Thyroid gland (tissue), 4 donors: ENCODE measurements around the gene CEP85. TPM values are rescaled to one million over a fixed set of nuclear protein-coding genes. Genes with fewer than 3 reads are reported as not detected.

ENCODE experiments used
- DNase-seq, 2 donors: peaks; one replicate each; pipeline ENCODE4 v3.0.0-alpha.2; 2019
- H3K27ac ChIP-seq, 3 donors: fragments of 200-600 bp; sonication (generic); 1 replicate in 2 of 3; 2 replicates in 1 of 3; pipeline ENCODE4 v1.5.1; 2016 to 2019; ENCODE audit warnings: mild to moderate bottlenecking in 1 of 3, moderate library complexity in 1 of 3
- H3K27me3 ChIP-seq: fragments of 200-600 bp; sonication (generic); one replicate; pipeline ENCODE4 v1.5.1; 2019
- H3K36me3 ChIP-seq, 2 donors: fragments of 200-600 bp; sonication (generic); one replicate each; pipeline ENCODE4 v1.5.1; 2016 to 2019
- H3K4me1 ChIP-seq, 2 donors: fragments of 200-600 bp; sonication (generic); one replicate each; pipeline ENCODE4 v1.5.1; 2017 to 2019
- H3K4me3 ChIP-seq, 3 donors: fragments of 200-600 bp; sonication (generic); replicated peaks in 1 of 3; 1 replicate in 2 of 3; 2 replicates in 1 of 3; pipeline ENCODE4 v1.5.1; 2016; ENCODE audit warnings: mild to moderate bottlenecking in 1 of 3
- H3K9me3 ChIP-seq: fragments of 200-600 bp; sonication (generic); one replicate; pipeline ENCODE4 v1.5.1; 2017
- POLR2A ChIP-seq, 2 donors: fragments of 450-650 bp; IDR thresholded peaks; one replicate each; pipeline ENCODE4 v1.6.1; 2017; ENCODE audit warnings: antibody characterized with exemption in 2 of 2, mild to moderate bottlenecking in 2 of 2, moderate library complexity in 1 of 2
- WGBS, 2 donors: methylation state at CpG; one replicate each; pipeline ENCODE4 v1.1.5; 2017; 5-methylcytosine and 5-hydroxymethylcytosine counted together
- intact Hi-C: fragments of 100-400 bp; cut with DNase I; formaldehyde crosslinking; loops from one replicate; pipeline ENCODE4 v1.15.1; 2023
- total RNA-seq, 4 donors: library from RNA; depleted of rRNA; stranded (reverse); fragments of >200 nt; gene quantifications; one replicate each; pipeline ENCODE4 v1.2.3, GENCODE V29; 2016
- TF ChIP-seq, protein P1 (sequence below), 6 experiments: fragments of 200-600 bp in 3 of 6; fragments of 450-650 bp in 3 of 6; sonication (generic) in 3 of 6; IDR thresholded peaks; one replicate each; pipeline ENCODE4 v1.5.1; 2016 to 2019; ENCODE audit warnings: antibody characterized with exemption in 6 of 6, mild to moderate bottlenecking in 2 of 6, inconsistent platforms in 1 of 6, moderate library complexity in 1 of 6

Gene CEP85
- total RNA-seq, 4 donors from 2014 or later, result 16.0 to 27.0 (median 17.0) TPM

DNA sequence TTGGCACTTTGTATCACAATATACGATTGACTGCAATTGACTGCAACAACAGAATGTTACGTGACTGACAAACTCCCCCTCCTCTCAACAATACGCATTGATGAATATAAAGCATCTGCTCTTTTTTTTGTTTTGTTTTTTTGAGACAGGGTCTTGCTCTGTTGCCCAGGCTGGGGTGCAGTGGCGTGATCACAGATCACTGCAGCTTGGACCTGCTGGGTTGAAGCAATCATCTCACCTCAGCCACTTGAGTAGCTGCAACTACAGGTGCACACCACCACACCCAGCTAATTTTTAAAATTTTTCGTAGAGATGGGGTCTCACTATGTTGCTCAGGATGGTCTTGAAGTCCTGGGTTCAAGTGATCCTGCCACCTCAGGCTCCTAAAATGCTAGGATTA is 21.3 kb upstream of the CEP85 start:
- Histone ChIP-seq H3K9me3 (no peaks in the 10 kb centered on the region), H3K27ac (no peak overlapping the region), H3K27me3 (no peaks in the 10 kb centered on the region), H3K4me1 (peaks cover 3 to 10% of the 10 kb centered on the region in 2 donors), H3K4me3 (no peak overlapping the region), H3K36me3 (no peaks in the 10 kb centered on the region)
- TF ChIP-seq POLR2A (IDR thresholded peaks at IDR 0.05), result no peak
- TF ChIP-seq, protein P1, sequence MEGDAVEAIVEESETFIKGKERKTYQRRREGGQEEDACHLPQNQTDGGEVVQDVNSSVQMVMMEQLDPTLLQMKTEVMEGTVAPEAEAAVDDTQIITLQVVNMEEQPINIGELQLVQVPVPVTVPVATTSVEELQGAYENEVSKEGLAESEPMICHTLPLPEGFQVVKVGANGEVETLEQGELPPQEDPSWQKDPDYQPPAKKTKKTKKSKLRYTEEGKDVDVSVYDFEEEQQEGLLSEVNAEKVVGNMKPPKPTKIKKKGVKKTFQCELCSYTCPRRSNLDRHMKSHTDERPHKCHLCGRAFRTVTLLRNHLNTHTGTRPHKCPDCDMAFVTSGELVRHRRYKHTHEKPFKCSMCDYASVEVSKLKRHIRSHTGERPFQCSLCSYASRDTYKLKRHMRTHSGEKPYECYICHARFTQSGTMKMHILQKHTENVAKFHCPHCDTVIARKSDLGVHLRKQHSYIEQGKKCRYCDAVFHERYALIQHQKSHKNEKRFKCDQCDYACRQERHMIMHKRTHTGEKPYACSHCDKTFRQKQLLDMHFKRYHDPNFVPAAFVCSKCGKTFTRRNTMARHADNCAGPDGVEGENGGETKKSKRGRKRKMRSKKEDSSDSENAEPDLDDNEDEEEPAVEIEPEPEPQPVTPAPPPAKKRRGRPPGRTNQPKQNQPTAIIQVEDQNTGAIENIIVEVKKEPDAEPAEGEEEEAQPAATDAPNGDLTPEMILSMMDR (IDR thresholded peaks at IDR 0.05), result no peak
- no peak for DNase-seq
- WGBS, 2 donors, result 91 to 92% methylated on average over 5 of the region's 5 CpGs
- intact Hi-C loops, result no loop called here

DNA sequence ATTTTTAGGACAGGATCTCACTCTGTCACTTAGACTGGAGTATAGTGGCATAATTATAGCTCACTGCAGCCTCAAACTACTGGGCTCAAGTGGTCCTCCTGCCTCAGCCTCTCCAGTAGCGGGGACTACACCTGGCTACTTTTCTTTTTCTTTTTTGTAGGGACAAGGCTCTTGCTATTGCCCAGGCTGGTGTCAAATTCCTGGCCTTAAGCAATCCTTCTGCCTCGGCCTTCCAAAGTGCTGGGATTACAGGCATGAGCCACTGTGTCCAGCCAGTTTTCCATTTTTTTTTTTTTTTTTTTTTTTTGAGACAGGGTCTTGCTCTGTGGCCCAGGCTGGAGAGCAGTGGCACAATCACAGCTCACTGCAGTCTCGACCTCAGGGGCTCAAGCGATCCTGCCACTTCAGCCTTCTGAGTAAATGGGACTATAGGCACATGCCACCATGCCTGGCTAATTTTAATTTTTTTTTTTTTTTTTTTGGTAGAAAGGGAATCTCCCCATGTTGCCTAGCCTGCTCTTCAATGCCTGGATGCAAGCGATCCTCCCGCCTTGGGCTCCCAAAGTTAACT is 20.6 kb upstream of the CEP85 start:
- peak in 1 of 2 donors; percentile 8 for DNase-seq
- no peak for TF ChIP-seq POLR2A (IDR thresholded peaks at IDR 0.05)
- TF ChIP-seq, protein P1 (IDR thresholded peaks at IDR 0.05), result no peak
- 84 to 85% methylated on average over 6 of the region's 6 CpGs for WGBS, 2 donors
- H3K27ac ChIP-seq, result no peak overlapping the region
- no peaks in the 10 kb centered on the region for H3K27me3 ChIP-seq
- no peaks in the 10 kb centered on the region for H3K36me3 ChIP-seq
- no peak overlapping the region for H3K4me3 ChIP-seq
- intact Hi-C loops, result no loop called here
- H3K9me3 ChIP-seq, result no peaks in the 10 kb centered on the region
- peaks cover 5 to 10% of the 10 kb centered on the region in 2 donors for H3K4me1 ChIP-seq

DNA sequence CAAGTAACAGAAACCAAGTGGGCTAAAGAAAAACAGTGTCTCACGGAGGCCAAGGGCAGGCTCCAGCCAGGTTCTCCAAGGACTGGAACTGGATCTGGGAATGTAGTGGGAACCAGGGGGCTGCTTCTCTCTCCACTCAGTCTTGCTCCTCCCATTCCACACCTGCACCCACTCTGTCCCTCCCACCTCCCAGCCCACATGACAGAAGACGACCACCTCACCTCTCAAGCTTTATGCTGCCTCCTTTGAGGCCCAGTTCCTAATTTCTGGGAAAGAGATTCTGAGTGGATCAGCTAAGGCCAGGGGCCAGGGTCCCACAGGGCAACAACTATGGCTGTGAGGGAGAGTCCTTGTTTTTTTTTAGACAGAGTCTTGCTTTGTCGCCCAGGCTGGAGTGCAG is 18.8 kb upstream of the CEP85 start:
- peaks cover 12 to 16% of the 10 kb centered on the region in 2 donors for H3K4me1 ChIP-seq

DNA sequence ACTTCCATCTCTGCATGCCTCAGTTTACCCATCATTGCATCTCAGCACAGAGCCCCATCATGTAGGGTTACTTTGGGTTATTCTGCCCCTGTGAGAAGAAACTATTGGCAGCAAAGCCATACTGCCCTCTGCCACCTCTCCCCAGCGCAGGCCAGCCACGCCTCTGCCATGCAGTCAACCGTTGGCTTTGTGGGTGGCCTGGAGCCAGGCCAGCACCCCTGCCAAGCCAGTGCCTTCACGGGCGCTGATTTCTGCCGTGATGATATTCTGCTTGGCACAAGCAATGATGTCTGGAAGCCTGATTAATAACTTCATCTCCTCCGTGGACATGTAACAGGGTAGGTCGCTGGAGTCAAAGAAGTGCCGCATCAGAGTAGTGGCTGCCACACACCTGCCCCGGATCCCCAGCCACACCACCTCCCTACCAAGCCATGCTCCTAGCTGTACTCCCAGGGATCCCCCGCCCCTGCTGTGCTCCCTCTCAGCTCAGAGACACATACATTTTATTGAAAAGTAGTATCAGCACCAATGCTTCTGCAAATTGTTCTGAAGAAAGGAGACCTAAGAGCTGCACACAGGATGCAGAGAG is 15.0 kb upstream of the CEP85 start:
- no peak overlapping the region for H3K4me3 ChIP-seq
- DNase-seq, result peak; percentile 96 to 97
- no peak for TF ChIP-seq POLR2A (IDR thresholded peaks at IDR 0.05)
- TF ChIP-seq, protein P1 (IDR thresholded peaks at IDR 0.05), result no peak
- no peaks in the 10 kb centered on the region for H3K27me3 ChIP-seq
- H3K36me3 ChIP-seq, result no peaks in the 10 kb centered on the region
- WGBS, 2 donors, result 10 to 36% methylated on average over 6 to 10 of the region's 11 CpGs
- peaks cover 12 to 24% of the 10 kb centered on the region in 2 donors for H3K4me1 ChIP-seq
- no peaks in the 10 kb centered on the region for H3K9me3 ChIP-seq
- peak overlapping the region; percentile 7 to 27 (median 23) for H3K27ac ChIP-seq
- intact Hi-C loops, result no loop called here

More for the DNA sequence above, 18.8 kb upstream of the CEP85 start:
- TF ChIP-seq, protein P1 (IDR thresholded peaks at IDR 0.05), result no peak
- no peaks in the 10 kb centered on the region for H3K36me3 ChIP-seq
- 43 to 49% methylated on average over 3 of the region's 3 CpGs for WGBS, 2 donors
- no peak overlapping the region for H3K4me3 ChIP-seq
- intact Hi-C loops, result no loop called here
- H3K27ac ChIP-seq, result peak overlapping the region; percentile 17 to 63 (median 34)
- DNase-seq, result no peak
- no peaks in the 10 kb centered on the region for H3K9me3 ChIP-seq
- no peaks in the 10 kb centered on the region for H3K27me3 ChIP-seq

DNA sequence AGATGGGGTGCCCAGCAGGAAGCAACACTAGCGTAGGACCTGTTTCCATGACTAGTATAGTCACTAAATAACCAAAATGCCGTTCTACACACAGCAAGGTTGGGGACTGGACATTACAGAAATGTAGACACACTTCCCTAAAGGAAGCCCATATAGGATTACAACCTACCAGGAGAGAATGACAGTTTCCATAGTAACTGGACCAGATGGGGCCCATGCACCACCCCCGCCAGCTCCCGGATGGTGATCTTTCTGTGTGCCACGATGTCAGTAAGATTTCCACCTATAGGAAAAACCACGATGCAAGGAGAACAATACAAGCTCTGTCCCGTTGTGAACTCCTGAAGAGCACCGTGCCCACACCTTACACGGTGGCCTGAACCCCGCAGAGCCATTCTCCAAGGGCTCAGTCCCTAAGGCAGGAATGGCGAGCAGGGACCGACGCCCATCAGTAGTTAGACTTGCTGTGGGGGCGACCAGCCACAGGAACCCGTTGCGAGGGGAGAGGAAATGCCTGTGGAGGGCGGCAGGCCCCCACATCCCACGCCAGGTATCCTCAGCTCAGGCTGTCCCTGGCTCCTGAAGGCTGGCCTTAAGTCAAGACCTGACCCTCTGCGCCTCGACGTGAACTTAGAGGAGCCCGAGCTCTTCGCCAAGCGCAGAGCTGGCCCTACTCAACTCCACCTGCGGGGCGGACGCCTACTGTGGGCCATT is 13.6 kb upstream of the CEP85 start:
- WGBS, 2 donors, result 82 to 83% methylated on average over 26 to 27 of the region's 27 CpGs
- no peak for DNase-seq

More for the DNA sequence above, 13.6 kb upstream of the CEP85 start:
- Histone ChIP-seq H3K4me3 (no peak overlapping the region), H3K27ac (no peak overlapping the region), H3K27me3 (no peaks in the 10 kb centered on the region), H3K4me1 (peaks cover 13 to 19% of the 10 kb centered on the region in 2 donors), H3K36me3 (no peaks in the 10 kb centered on the region), H3K9me3 (no peaks in the 10 kb centered on the region)
- TF ChIP-seq POLR2A (IDR thresholded peaks at IDR 0.05), result no peak
- TF ChIP-seq, protein P1 (IDR thresholded peaks at IDR 0.05), result no peak
- intact Hi-C loops, result no loop called here
